ENCODE results near the gene AGMO. TPM values are rescaled to one million over a fixed set of nuclear protein-coding genes. Genes with fewer than 3 reads are reported as not detected.

AGMO gene
- total RNA-seq, 1 donor from 2014 or later, result 0.60 TPM

GRCh38 chr7:15257689-15258088 lies 304.1 kb downstream of the AGMO start:
- peaks cover 41% of the 10 kb centered on the region for H3K9me3 Mint-ChIP-seq (ENCODE audit: low read depth)
- no peaks in the 10 kb centered on the region for H3K4me1 Mint-ChIP-seq (ENCODE audit: low read depth)
- no peak overlapping the region for H3K27ac Mint-ChIP-seq (ENCODE audit: unreplicated experiment)
- no peaks in the 10 kb centered on the region for H3K27me3 Mint-ChIP-seq (ENCODE audit: low read depth)
- DNase-seq (ENCODE audit: low spot score), result no peak
- peaks cover 5% of the 10 kb centered on the region for H3K36me3 Mint-ChIP-seq (ENCODE audit: low read depth)
- no peak for TF ChIP-seq CTCF (IDR thresholded peaks at IDR 0.05)
- no peak overlapping the region for H3K4me3 Mint-ChIP-seq (ENCODE audit: unreplicated experiment)

- no peak for TF ChIP-seq CTCF (IDR thresholded peaks at IDR 0.05)
- no peak overlapping the region for H3K4me3 Mint-ChIP-seq (ENCODE audit: unreplicated experiment)
- no peak for DNase-seq (ENCODE audit: low spot score)
- no peak overlapping the region for H3K27ac Mint-ChIP-seq (ENCODE audit: unreplicated experiment)
- H3K9me3 Mint-ChIP-seq (ENCODE audit: low read depth), result peaks cover 10% of the 10 kb centered on the region
- H3K4me1 Mint-ChIP-seq (ENCODE audit: low read depth), result no peaks in the 10 kb centered on the region
- H3K27me3 Mint-ChIP-seq (ENCODE audit: low read depth), result no peaks in the 10 kb centered on the region
- H3K36me3 Mint-ChIP-seq (ENCODE audit: low read depth), result no peaks in the 10 kb centered on the region
Observed at GRCh38 chr7:15252181-15252580, 309.6 kb downstream of the AGMO start.

- no peaks in the 10 kb centered on the region for H3K27me3 Mint-ChIP-seq (ENCODE audit: low read depth)
- no peaks in the 10 kb centered on the region for H3K36me3 Mint-ChIP-seq (ENCODE audit: low read depth)
- no peak for TF ChIP-seq CTCF (IDR thresholded peaks at IDR 0.05)
- H3K4me1 Mint-ChIP-seq (ENCODE audit: low read depth), result no peaks in the 10 kb centered on the region
- H3K4me3 Mint-ChIP-seq (ENCODE audit: unreplicated experiment), result no peak overlapping the region
- H3K9me3 Mint-ChIP-seq (ENCODE audit: low read depth), result peaks cover 3% of the 10 kb centered on the region
- DNase-seq (ENCODE audit: low spot score), result no peak
- no peak overlapping the region for H3K27ac Mint-ChIP-seq (ENCODE audit: unreplicated experiment)
Observed at GRCh38 chr7:15248514-15248913, 313.3 kb downstream of the AGMO start.

GRCh38 chr7:15245831-15246230 lies 316.0 kb downstream of the AGMO start:
- no peak for DNase-seq (ENCODE audit: low spot score)
- H3K4me3 Mint-ChIP-seq (ENCODE audit: unreplicated experiment), result no peak overlapping the region
- no peaks in the 10 kb centered on the region for H3K27me3 Mint-ChIP-seq (ENCODE audit: low read depth)
- H3K9me3 Mint-ChIP-seq (ENCODE audit: low read depth), result peaks cover 3% of the 10 kb centered on the region
- H3K27ac Mint-ChIP-seq (ENCODE audit: unreplicated experiment), result no peak overlapping the region
- no peak for TF ChIP-seq CTCF (IDR thresholded peaks at IDR 0.05)
- H3K4me1 Mint-ChIP-seq (ENCODE audit: low read depth), result no peaks in the 10 kb centered on the region
- H3K36me3 Mint-ChIP-seq (ENCODE audit: low read depth), result no peaks in the 10 kb centered on the region

- no peak overlapping the region for H3K27ac Mint-ChIP-seq (ENCODE audit: unreplicated experiment)
- DNase-seq (ENCODE audit: low spot score), result no peak
- H3K4me1 Mint-ChIP-seq (ENCODE audit: low read depth), result no peaks in the 10 kb centered on the region
- H3K27me3 Mint-ChIP-seq (ENCODE audit: low read depth), result no peaks in the 10 kb centered on the region
- H3K9me3 Mint-ChIP-seq (ENCODE audit: low read depth), result no peaks in the 10 kb centered on the region
- TF ChIP-seq CTCF (IDR thresholded peaks at IDR 0.05), result no peak
- H3K4me3 Mint-ChIP-seq (ENCODE audit: unreplicated experiment), result no peak overlapping the region
- H3K36me3 Mint-ChIP-seq (ENCODE audit: low read depth), result no peaks in the 10 kb centered on the region
Observed at GRCh38 chr7:15239801-15240200, 322.0 kb downstream of the AGMO start.

All from chondrocyte (in vitro differentiated cells).